HG03064 (cell line): ENCODE measurements around the gene CYP3A4.
"Not testable (repeated sequence)": the region's sequence is repeated elsewhere in the genome, so short reads cannot be mapped to it uniquely, and the experiment has no call there.

Experiments used
- ATAC-seq: cut with Tn5 transposase; IDR thresholded peaks from one replicate; pipeline ENCODE4 v1.9.1; 2021; ENCODE audit warnings: low read depth; ENCODE audit not compliant: unreplicated experiment

The CYP3A4 gene

GRCh38 chr7:99762680-99763327 lies 21.2 kb downstream of the CYP3A4 start:
- ATAC-seq: no peak

GRCh38 chr7:99755085-99755484 lies 28.9 kb downstream of the CYP3A4 start:
- ATAC-seq: no peak

GRCh38 chr7:99752356-99752755 lies 31.6 kb downstream of the CYP3A4 start:
- ATAC-seq: no peak

- ATAC-seq: not testable (repeated sequence)
Observed at GRCh38 chr7:99751322-99752052, 32.5 kb downstream of the CYP3A4 start.

- ATAC-seq: no peak
Observed at GRCh38 chr7:99748846-99749579, 35.0 kb downstream of the CYP3A4 start.

GRCh38 chr7:99746915-99747314 lies 37.1 kb downstream of the CYP3A4 start:
- ATAC-seq: not testable (repeated sequence)

GRCh38 chr7:99745395-99745794 lies 38.6 kb downstream of the CYP3A4 start:
- not testable (repeated sequence) for ATAC-seq

GRCh38 chr7:99742737-99743394 lies 41.1 kb downstream of the CYP3A4 start:
- no peak for ATAC-seq

- no peak for ATAC-seq
Observed at GRCh38 chr7:99741441-99741795, 42.6 kb downstream of the CYP3A4 start.

GRCh38 chr7:99740573-99741440 lies 43.2 kb downstream of the CYP3A4 start:
- ATAC-seq: no peak

- no peak for ATAC-seq
Observed at GRCh38 chr7:99739699-99740572, 44.0 kb downstream of the CYP3A4 start.

- no peak for ATAC-seq
Observed at GRCh38 chr7:99737726-99738125, 46.3 kb downstream of the CYP3A4 start.

GRCh38 chr7:99736667-99737066 lies 47.3 kb downstream of the CYP3A4 start:
- not testable (repeated sequence) for ATAC-seq

- no peak for ATAC-seq
Observed at GRCh38 chr7:99734987-99735386, 49.0 kb downstream of the CYP3A4 start, which contains the start of gene CYP3A7. Gene CYP3A7, minus strand, starts transcription at chr7:99735196. Its CDS starts 103 bp downstream, at chr7:99735093.

- ATAC-seq: no peak
Observed at GRCh38 chr7:99733448-99733847, 50.5 kb downstream of the CYP3A4 start.

GRCh38 chr7:99733003-99733402 lies 51.0 kb downstream of the CYP3A4 start:
- ATAC-seq: no peak

- no peak for ATAC-seq
Observed at GRCh38 chr7:99731638-99732374, 52.2 kb downstream of the CYP3A4 start.

GRCh38 chr7:99730992-99731391 lies 53.0 kb downstream of the CYP3A4 start:
- ATAC-seq: no peak
